ENCODE measurements around the gene CBX3.

Gene CBX3

GRCh38 chr7:26227987-26228386, 26.4 kb downstream of the CBX3 start:
- H3K9ac ChIP-seq (ENCODE audit: low read length), result no peak overlapping the region
- no peak overlapping the region for H2AFZ ChIP-seq (ENCODE audit: low read length)
- no peaks in the 10 kb centered on the region for H3K9me2 ChIP-seq (ENCODE audit: low read depth, low read length)
- no peaks in the 10 kb centered on the region for H4K20me1 ChIP-seq (ENCODE audit: insufficient read depth, low read length)
- no peaks in the 10 kb centered on the region for H3K36me3 ChIP-seq (ENCODE audit: insufficient read depth, low read length)
- H3K4me3 ChIP-seq (ENCODE audit: low read depth, low read length, poor library complexity, severe bottlenecking), result no peak overlapping the region
- H3K9me3 ChIP-seq (ENCODE audit: low read length), result no peaks in the 10 kb centered on the region
- no peak overlapping the region for H3K27ac ChIP-seq (ENCODE audit: low read depth, low read length, poor library complexity, severe bottlenecking)
- no peaks in the 10 kb centered on the region for H3F3A ChIP-seq (ENCODE audit: insufficient read depth, low read length)
- H3K4me1 ChIP-seq (ENCODE audit: insufficient read depth, low read length, severe bottlenecking), result no peaks in the 10 kb centered on the region
- TF ChIP-seq EZH2 (IDR thresholded peaks at IDR 0.05; ENCODE audit: borderline replicate concordance, low read length) (no peak), CTCF (IDR thresholded peaks at IDR 0.05; ENCODE audit: low read length) (no peak)
- no peaks in the 10 kb centered on the region for H3K79me2 ChIP-seq (ENCODE audit: insufficient read depth, low read length)
- no peak overlapping the region for H3K4me2 ChIP-seq (ENCODE audit: low read length)
- H3K27me3 ChIP-seq (ENCODE audit: insufficient read depth, low read length), result 0 out of 2 replicates have a peak, but pooled peaks cover 4% of the 10 kb centered on the region

- no peaks in the 10 kb centered on the region for H4K20me1 ChIP-seq (ENCODE audit: insufficient read depth, low read length)
- H3K9ac ChIP-seq (ENCODE audit: low read length), result no peak overlapping the region
- H3K9me3 ChIP-seq (ENCODE audit: low read length), result no peaks in the 10 kb centered on the region
- H3K4me2 ChIP-seq (ENCODE audit: low read length), result no peak overlapping the region
- no peaks in the 10 kb centered on the region for H3K36me3 ChIP-seq (ENCODE audit: insufficient read depth, low read length)
- no peak for TF ChIP-seq EZH2 (IDR thresholded peaks at IDR 0.05; ENCODE audit: borderline replicate concordance, low read length)
- peak; percentile 33; the same call in 1 of the 2 replicates for TF ChIP-seq CTCF (IDR thresholded peaks at IDR 0.05; ENCODE audit: low read length)
- no peak overlapping the region for H3K4me3 ChIP-seq (ENCODE audit: low read depth, low read length, poor library complexity, severe bottlenecking)
- H3F3A ChIP-seq (ENCODE audit: insufficient read depth, low read length), result no peaks in the 10 kb centered on the region
- no peaks in the 10 kb centered on the region for H3K9me2 ChIP-seq (ENCODE audit: low read depth, low read length)
- H3K4me1 ChIP-seq (ENCODE audit: insufficient read depth, low read length, severe bottlenecking), result no peaks in the 10 kb centered on the region
- peaks cover 4% of the 10 kb centered on the region; the same call in 1 of the 2 replicates for H3K27me3 ChIP-seq (ENCODE audit: insufficient read depth, low read length)
- H3K79me2 ChIP-seq (ENCODE audit: insufficient read depth, low read length), result no peaks in the 10 kb centered on the region
- no peak overlapping the region for H2AFZ ChIP-seq (ENCODE audit: low read length)
- no peak overlapping the region for H3K27ac ChIP-seq (ENCODE audit: low read depth, low read length, poor library complexity, severe bottlenecking)
Observed at GRCh38 chr7:26233902-26234511, 32.5 kb downstream of the CBX3 start.

- H3K9me2 ChIP-seq (ENCODE audit: low read depth, low read length), result no peaks in the 10 kb centered on the region
- no peaks in the 10 kb centered on the region for H3F3A ChIP-seq (ENCODE audit: insufficient read depth, low read length)
- no peaks in the 10 kb centered on the region for H3K9me3 ChIP-seq (ENCODE audit: low read length)
- no peak overlapping the region for H3K4me2 ChIP-seq (ENCODE audit: low read length)
- H3K27me3 ChIP-seq (ENCODE audit: insufficient read depth, low read length), result no peaks in the 10 kb centered on the region; the same call in 1 of the 2 replicates
- H3K4me3 ChIP-seq (ENCODE audit: low read depth, low read length, poor library complexity, severe bottlenecking), result no peak overlapping the region
- no peaks in the 10 kb centered on the region for H3K36me3 ChIP-seq (ENCODE audit: insufficient read depth, low read length)
- H3K79me2 ChIP-seq (ENCODE audit: insufficient read depth, low read length), result no peaks in the 10 kb centered on the region
- H3K27ac ChIP-seq (ENCODE audit: low read depth, low read length, poor library complexity, severe bottlenecking), result no peak overlapping the region
- H3K9ac ChIP-seq (ENCODE audit: low read length), result no peak overlapping the region
- H4K20me1 ChIP-seq (ENCODE audit: insufficient read depth, low read length), result no peaks in the 10 kb centered on the region
- TF ChIP-seq CTCF (IDR thresholded peaks at IDR 0.05; ENCODE audit: low read length) (no peak), EZH2 (IDR thresholded peaks at IDR 0.05; ENCODE audit: borderline replicate concordance, low read length) (no peak)
- H3K4me1 ChIP-seq (ENCODE audit: insufficient read depth, low read length, severe bottlenecking), result no peaks in the 10 kb centered on the region
- no peak overlapping the region for H2AFZ ChIP-seq (ENCODE audit: low read length)
Observed at GRCh38 chr7:26237035-26237807, 35.7 kb downstream of the CBX3 start.
